RCC 7860 (cell line): ENCODE measurements around the gene ELP5.
A peak's percentile ranks its signal among the peaks of the same experiment; 100 is the strongest.

ENCODE experiments used
- DNase-seq: peaks from one replicate; pipeline ENCODE4 v3.0.0-alpha.2; 2015; ENCODE audit warnings: low spot score
- FAIRE-seq: peaks from 2 replicates; lab custom pipeline; 2012; peaks lifted over from hg19 to GRCh38; lab: Jason Lieb, UNC

ELP5 gene

DNA sequence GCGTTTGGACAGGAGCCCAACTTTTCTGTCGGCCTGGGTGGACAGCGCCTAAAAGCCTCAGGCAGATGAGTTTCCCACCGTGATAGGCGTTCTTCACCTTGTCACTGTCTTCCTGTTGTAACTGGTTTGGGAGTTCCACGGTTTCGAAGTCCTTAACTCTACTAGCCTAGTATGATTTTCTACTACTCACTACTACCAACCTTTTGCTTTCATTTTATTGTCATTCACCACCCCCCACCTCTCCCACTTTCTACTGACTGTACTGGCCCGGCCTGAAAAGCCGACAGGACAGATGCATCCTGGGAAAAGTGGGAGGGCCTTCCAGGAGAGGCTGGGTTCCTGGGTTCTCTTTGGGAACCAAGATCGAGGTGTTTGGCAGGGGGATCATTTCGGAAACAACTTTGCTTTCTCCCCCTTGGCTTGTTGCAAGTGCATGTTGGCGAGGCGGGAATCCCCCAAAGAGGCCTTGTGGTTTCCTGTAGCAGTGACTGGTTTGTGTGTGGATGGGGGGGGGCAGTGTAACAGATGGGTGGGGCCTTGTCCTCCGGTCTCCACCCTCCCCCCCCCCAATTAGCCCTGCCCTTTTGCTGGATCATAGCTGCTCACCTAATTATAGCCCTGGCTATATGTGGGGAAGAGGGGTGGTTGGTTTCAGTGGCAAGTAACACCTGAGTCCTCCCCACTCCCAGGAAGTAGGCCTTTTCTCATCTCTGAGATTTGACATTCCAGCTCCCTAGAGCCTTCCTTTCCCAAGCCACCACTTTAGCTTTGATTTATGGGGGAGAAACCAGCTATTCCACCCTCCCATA is 56.8 kb downstream of the ELP5 start:
- DNase-seq (peak; percentile 64), FAIRE-seq (peak; percentile 24)
